GM18505 (cell line): ENCODE results near the gene CACNB4.

ENCODE experiments used
- ATAC-seq: cut with Tn5 transposase; IDR thresholded peaks from one replicate; pipeline ENCODE4 v1.9.1; 2021; ENCODE audit not compliant: unreplicated experiment
- POLR2A ChIP-seq: IDR thresholded peaks from 4 replicates; pipeline ENCODE4 v1.6.1; 2011; ENCODE audit warnings: borderline replicate concordance; ENCODE audit not compliant: insufficient read depth, insufficient read length; ENCODE audit errors: extremely low read depth

The CACNB4 gene

DNA sequence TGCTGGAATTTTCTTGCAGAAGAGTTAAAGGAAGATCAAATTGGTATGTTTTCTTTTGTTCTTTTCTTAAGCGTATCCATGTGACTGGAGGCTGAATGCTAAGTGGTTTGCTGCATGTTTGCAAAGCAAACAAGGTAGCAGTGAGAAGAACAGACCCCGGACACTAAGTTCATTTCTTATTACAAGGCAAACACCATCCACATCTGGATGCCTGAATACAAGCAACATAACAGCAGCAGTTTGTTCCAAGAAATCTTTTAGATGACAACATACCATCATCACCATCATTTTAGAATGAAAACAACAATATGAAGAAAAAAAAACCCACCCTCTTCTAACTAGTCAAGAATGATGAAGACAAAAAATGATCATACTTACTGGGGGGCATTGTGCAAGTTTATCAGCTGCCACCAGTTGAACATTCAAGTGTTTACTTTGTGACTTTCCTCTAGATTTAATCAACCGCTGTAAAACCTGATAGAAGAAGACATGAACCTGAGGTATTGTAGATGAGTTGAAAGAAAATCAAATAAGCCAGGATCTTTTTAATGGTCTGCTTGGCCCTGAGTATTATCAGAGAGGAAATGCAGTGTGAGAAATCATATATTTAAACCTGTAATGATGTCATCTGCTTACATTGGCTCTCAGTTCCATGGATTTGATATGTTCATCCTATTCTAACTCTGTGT lies 245.6 kb downstream of the CACNB4 start:
- ATAC-seq: no peak
- no peak for TF ChIP-seq POLR2A

DNA sequence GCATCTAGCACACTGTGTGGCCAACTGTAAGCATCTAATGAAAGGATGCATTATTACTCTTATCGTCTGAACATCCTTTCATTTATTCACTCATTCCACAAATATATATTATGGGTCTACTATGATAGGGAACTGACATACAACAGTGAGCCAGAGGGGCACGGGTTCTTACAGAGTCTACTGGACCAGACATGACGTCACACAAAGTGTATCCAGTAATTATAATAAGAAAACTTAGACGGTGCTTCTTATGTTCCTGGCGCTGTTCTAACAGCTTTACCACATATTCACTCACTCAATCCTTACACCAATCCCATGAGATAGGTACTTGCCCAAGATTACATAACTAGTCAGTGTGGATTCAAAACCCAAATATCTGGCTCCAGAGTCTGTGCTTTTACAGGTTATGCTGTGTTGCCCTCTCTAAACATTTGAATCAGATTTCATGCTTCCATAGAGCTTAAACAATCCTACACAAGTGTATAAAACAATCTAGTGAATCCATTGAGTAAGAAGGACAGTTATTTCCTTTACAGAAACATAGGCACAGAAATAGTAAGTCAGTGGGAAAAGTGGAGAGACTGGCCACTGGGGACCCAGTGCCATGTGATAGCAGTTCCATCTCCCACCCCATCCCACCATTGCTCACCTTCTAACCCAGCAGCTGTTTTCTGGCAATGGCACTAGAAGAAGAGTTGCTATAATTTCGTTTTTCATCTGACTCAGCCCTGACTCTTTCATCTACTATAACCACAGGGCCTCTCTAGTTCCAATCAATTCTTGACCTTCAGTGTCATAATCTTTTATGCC lies 246.4 kb downstream of the CACNB4 start:
- TF ChIP-seq POLR2A: no peak
- no peak for ATAC-seq

DNA sequence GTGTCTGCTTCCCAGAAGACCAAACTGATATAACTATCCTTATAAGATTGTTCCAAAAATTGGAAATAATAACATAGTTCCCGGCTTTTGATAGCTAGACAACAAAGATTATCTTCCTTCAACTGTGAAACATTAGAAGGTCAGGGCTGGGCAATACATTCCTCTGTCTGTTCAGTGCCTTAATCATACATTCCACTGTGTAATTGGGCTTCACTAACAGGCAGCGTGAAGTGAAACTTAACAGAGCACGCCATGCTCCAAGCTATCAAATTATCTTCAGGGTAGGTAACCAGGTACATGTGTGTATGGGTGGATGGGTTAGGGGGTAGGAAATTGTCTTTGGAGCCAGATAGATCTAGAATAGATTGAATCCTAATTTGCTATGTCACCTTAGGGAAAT lies 247.1 kb downstream of the CACNB4 start:
- ATAC-seq: no peak
- no peak for TF ChIP-seq POLR2A

DNA sequence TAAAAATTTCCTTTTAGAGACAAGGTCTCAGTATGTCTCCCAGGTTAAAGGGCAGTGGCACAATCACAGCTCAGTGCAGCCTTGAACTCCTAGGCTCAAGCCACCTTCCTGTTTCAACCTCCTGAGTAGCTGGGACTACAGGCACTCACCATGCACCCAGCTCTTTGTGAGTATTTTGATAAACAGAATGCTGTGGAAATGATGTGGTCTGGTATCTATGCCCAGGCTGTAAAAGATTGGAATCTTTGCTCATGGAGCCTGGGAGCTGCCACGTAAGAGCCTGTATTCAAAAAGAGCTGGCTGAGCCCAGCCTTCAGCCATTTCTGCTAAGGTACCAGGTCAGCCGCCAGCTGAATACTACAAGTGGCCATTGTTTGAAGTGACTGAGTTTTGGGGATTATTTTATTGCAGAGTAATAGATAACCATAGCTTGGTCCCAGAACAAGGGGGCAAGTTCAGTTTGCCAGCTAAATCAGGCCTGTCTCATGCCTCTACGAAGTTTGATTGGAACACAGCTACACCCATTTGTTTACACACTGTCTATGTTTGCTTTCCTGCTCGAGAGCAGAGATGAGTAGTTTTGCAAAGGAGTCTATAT lies 249.3 kb downstream of the CACNB4 start:
- no peak for ATAC-seq

DNA sequence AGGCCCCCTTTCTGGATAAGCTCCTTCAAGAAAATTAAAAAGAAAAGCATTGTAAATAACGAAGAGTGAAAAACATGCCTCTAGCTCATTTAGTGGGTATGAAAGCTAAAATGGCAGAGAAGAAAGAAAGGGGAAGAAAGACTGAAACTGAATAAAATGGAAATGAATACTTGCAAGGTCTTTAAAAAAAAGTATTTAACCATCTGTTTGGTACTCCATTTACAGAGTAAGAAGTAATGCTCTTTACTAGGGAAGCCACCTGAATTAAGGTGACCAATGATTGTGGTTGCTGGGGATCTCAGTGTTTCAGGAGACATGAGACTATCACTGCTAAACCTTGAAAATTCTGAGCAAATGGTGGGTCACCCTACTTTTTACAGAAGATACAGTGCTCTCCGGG lies 253.0 kb downstream of the CACNB4 start:
- no peak for ATAC-seq
- no peak for TF ChIP-seq POLR2A

More for the DNA sequence above, 249.3 kb downstream of the CACNB4 start:
- TF ChIP-seq POLR2A: no peak

DNA sequence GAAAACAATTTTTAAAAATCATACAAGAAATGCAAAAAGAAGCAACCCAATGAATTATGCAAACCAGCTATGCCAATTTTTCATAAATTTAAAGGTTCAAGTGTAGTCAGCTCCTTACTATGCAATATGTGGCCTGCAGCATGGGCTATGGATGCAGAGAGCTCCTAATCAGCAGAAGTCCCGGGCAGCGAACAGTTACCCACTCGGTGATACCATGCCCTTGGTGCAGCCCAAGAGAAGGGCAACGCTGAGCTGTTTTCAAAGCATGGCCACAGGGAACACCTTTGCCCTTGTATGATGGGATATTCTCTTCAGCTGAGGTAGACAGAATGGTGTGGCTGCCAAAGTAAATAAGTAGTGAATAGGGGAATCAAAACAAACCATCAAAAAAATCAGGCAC lies 253.4 kb downstream of the CACNB4 start:
- no peak for ATAC-seq

DNA sequence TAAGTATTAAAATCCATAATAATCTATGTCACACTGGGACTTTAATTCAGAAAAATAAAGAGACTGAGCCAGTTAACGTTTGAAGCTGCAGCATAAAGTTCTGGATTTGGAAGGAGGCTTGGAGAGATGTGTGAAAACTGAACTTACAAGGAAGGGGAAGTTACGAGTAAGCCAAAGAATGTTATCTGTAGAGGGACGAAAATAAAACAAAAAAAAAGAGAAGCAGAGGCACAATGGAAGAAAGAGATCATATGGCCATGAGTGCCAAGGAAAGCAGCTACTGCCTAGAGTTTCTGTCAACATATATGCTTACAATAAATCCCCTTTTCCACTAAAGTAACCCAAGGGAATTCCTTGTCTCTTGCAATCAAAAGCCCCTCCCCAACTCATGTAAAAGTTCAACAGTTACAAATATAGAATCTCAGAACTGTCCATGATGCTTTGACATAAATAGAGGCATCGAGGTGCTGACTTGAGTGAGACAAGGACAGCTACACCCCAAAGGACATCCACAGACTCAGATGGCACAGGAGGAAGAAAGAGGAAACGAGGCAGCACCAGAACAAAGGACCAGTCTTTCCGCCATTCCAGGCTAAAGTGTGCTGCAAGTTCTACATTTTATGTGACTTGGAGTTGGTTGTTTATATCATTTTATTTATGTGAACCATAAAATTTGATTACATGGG lies 254.5 kb downstream of the CACNB4 start:
- ATAC-seq: no peak
- no peak for TF ChIP-seq POLR2A

More for the DNA sequence above, 253.4 kb downstream of the CACNB4 start:
- TF ChIP-seq POLR2A: no peak

DNA sequence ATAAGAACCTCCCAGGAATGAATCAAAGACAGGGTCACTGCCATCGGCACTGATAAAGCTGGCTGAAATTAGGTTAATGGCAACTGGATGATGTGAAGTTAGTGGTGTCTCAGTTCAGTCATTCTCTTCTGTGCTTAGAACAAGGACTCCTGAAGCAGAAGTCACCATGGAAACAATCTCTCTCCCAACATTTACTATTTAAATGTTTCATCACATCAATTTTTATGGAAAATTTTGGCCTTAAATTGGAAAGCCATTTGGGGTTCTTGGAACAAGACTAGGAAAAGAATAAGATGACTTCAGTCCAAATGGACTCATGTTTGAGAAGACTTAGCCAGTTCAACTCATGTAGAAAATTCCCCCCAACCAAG lies 255.2 kb downstream of the CACNB4 start:
- no peak for TF ChIP-seq POLR2A
- no peak for ATAC-seq

DNA sequence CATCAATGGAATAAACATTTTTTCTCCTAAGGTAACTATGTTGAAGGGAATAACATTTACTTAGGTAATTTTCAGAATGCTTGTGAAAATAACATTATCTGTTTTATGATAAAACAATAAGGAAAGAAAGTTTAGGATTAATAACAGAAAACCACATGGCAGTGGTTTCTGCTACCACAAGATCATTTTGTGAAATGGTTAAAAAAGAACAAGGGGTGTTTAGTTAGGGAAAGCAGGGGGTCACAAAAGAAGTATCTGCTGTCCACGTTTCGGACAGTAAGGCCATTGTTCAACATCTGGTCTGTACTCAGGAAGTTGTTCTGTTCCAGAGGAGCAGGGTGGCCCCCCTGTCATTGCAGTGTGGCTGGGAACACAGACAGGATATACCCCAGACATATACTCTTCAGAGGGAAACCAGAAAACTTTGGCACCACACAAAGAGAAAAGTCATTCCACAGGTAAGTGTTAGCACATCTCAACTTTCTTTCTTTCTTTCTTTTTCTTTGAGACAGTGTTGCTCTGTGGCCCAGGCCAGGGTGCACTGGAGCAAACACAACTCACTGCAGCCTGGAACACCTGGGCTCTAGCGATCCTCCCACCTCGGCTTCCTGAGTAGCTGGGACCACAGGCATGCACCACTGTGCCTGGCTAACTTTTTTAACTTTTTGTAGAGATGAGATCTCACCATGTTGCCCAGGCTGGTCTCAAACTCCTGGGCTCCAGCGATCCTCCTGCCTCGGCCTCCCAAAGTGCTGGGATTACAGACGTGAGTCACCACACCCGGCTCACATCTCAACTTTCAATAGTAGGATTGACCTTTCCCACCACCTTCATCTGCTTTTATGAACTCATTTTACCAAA lies 255.8 kb downstream of the CACNB4 start:
- peak; percentile 36 for ATAC-seq
- TF ChIP-seq POLR2A: no peak

DNA sequence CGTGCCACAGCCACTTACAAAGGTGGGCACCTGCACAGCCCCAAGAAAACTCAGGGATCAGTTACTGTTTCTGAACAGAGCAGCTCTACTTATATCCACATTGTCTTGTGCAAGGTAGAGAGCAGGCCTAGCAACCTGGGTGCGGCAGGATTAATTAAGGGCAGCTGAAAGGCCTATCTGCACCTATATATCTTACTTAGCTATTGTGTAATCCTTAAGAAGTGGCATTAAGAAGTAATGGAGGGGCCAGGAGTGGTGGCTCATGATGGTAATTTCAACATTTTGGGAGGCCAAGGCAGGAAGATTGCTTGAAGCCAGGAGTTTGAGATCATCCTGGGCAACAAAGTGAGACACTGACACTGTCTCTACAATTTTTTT lies 257.8 kb downstream of the CACNB4 start:
- no peak for ATAC-seq
- TF ChIP-seq POLR2A: no peak

DNA sequence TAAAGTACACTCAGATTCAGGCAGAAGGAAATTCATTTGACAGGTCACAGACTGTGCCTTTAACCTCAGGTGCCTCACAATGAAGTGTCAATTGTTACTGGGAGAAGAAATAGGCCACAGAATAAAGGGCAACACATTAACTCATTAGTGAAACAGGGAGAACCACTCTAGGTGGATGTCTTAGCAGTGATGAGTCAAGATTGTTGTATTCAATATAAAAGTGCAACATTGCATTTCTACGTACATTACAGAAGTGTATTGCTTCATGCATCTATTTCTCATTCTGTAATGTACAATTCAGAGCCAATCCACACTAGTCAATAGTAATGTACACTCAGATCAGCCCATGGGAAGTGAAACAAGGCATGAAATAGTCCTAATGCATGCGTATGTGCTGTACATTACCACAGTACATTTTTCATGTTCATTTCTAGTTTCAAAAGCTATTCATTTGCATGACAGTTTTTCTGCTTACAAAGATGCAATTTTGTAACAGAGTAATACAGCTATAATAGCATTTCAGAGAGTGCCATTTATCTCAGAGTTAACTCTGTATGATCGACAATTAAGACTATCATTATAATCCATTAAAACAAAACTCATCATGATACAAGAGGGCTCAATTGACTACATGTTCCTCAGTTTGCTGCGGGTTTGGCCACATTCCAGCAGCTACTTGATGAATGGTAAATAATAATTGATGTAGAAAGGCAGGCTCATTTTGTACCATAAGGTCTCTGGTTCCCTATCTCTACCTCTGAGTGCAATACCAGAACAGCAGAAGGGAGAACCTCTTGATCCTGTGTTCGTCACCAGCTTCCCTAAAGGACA lies 258.4 kb downstream of the CACNB4 start:
- TF ChIP-seq POLR2A: no peak
- ATAC-seq: peak; percentile 98

DNA sequence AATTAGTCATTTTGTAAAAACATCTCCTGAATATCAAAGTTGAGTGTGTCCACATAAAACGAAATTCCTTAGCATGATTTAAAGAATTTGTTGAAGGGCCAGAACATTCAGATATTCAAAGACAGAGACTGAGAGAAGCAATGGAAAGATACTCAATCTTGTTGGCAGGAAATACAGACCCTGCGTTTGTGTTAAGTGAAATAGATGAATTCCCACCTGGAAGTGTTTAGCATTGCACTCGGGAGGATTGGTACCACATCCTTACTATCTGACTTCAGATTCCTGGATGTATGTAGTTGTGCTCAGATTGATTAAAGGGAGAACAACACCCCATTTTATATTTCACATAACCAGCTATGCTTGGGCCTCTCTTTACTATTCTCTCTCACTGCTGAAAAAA lies 260.9 kb downstream of the CACNB4 start:
- ATAC-seq: no peak
- TF ChIP-seq POLR2A: no peak
